ENCODE data around the gene QRSL1.
"Not testable (repeated sequence)": the region's sequence is repeated elsewhere in the genome, so short reads cannot be mapped to it uniquely, and the experiment has no call there.

Gene QRSL1

GRCh38 chr6:106684011-106684410 is 54.6 kb downstream of the QRSL1 start:
- no peak for DNase-seq

GRCh38 chr6:106685833-106686232 is 56.5 kb downstream of the QRSL1 start:
- DNase-seq, result no peak

GRCh38 chr6:106688177-106688951 is 59.0 kb downstream of the QRSL1 start:
- DNase-seq, result no peak

GRCh38 chr6:106692112-106692818 is 62.9 kb downstream of the QRSL1 start:
- no peak for DNase-seq

- no peak for DNase-seq
These were observed 63.4 kb downstream of the QRSL1 start for GRCh38 chr6:106692819-106693208.

GRCh38 chr6:106693418-106693817 is 64.0 kb downstream of the QRSL1 start:
- no peak for DNase-seq

GRCh38 chr6:106694343-106694742 is 65.0 kb downstream of the QRSL1 start:
- no peak for DNase-seq

GRCh38 chr6:106700581-106700980 is 71.2 kb downstream of the QRSL1 start:
- DNase-seq, result no peak

- not testable (repeated sequence) for DNase-seq
These were observed 71.8 kb downstream of the QRSL1 start for GRCh38 chr6:106701201-106701600.

- DNase-seq, result no peak
These were observed 72.7 kb downstream of the QRSL1 start for GRCh38 chr6:106702046-106702445.

- DNase-seq, result no peak
These were observed 73.2 kb downstream of the QRSL1 start for GRCh38 chr6:106702451-106703110.

- no peak for DNase-seq
These were observed 74.9 kb downstream of the QRSL1 start for GRCh38 chr6:106704327-106704726.

GRCh38 chr6:106705156-106705555 is 75.8 kb downstream of the QRSL1 start:
- DNase-seq, result no peak

GRCh38 chr6:106710580-106710979 is 81.2 kb downstream of the QRSL1 start:
- no peak for DNase-seq

- DNase-seq, result no peak
These were observed 84.9 kb downstream of the QRSL1 start for GRCh38 chr6:106714281-106714680.

GRCh38 chr6:106715922-106716321 is 86.5 kb downstream of the QRSL1 start:
- DNase-seq, result no peak

GRCh38 chr6:106716966-106717365 is 87.6 kb downstream of the QRSL1 start:
- DNase-seq, result no peak

Data from stimulated activated CD4-positive, alpha-beta T cell treated with anti-CD3 and anti-CD28 coated beads, Interleukin-4, amount 100 ng/mL, for 4 hours (primary cell).